HG03457 (cell line): ENCODE measurements around the gene GBA3.

Source experiments
- ATAC-seq: cut with Tn5 transposase; IDR thresholded peaks from one replicate; pipeline ENCODE4 v1.9.1; 2021; ENCODE audit warnings: moderate number of reproducible peaks; ENCODE audit not compliant: unreplicated experiment

GBA3 gene

GRCh38 chr4:22692736-22693135 lies at the start of gene GBA3:
Gene GBA3, plus strand, starts transcription at chr4:22692937.
- ATAC-seq: no peak

GRCh38 chr4:22643952-22644351 lies 48.8 kb upstream of the GBA3 start:
- ATAC-seq: no peak

GRCh38 chr4:22645481-22646182 lies 47.1 kb upstream of the GBA3 start:
- ATAC-seq: no peak

- ATAC-seq: no peak
Observed at GRCh38 chr4:22648996-22649395, 43.7 kb upstream of the GBA3 start.

GRCh38 chr4:22650771-22651170 lies 42.0 kb upstream of the GBA3 start:
- no peak for ATAC-seq

- ATAC-seq: no peak
Observed at GRCh38 chr4:22653752-22654151, 39.0 kb upstream of the GBA3 start.

GRCh38 chr4:22661443-22661842 lies 31.3 kb upstream of the GBA3 start:
- no peak for ATAC-seq

- ATAC-seq: no peak
Observed at GRCh38 chr4:22667332-22667940, 25.3 kb upstream of the GBA3 start.

GRCh38 chr4:22668301-22668700 lies 24.4 kb upstream of the GBA3 start:
- no peak for ATAC-seq

GRCh38 chr4:22668702-22669101 lies 24.0 kb upstream of the GBA3 start:
- no peak for ATAC-seq

GRCh38 chr4:22670956-22671355 lies 21.8 kb upstream of the GBA3 start:
- no peak for ATAC-seq

- no peak for ATAC-seq
Observed at GRCh38 chr4:22672519-22672918, 20.2 kb upstream of the GBA3 start.

GRCh38 chr4:22672944-22673343 lies 19.8 kb upstream of the GBA3 start:
- ATAC-seq: no peak

- no peak for ATAC-seq
Observed at GRCh38 chr4:22674700-22675099, 18.0 kb upstream of the GBA3 start.

GRCh38 chr4:22676063-22676462 lies 16.7 kb upstream of the GBA3 start:
- ATAC-seq: no peak

- no peak for ATAC-seq
Observed at GRCh38 chr4:22677780-22678179, 15.0 kb upstream of the GBA3 start.

- ATAC-seq: no peak
Observed at GRCh38 chr4:22678940-22679854, 13.5 kb upstream of the GBA3 start.

- ATAC-seq: no peak
Observed at GRCh38 chr4:22680065-22680642, 12.6 kb upstream of the GBA3 start.

- no peak for ATAC-seq
Observed at GRCh38 chr4:22683726-22684125, 9.0 kb upstream of the GBA3 start.

GRCh38 chr4:22686141-22686540 lies 6.6 kb upstream of the GBA3 start:
- ATAC-seq: no peak

- ATAC-seq: no peak
Observed at GRCh38 chr4:22688236-22688635, 4.5 kb upstream of the GBA3 start.
